ENCODE results near the gene CFAP107. TPM values are rescaled to one million over a fixed set of nuclear protein-coding genes. Genes with fewer than 3 reads are reported as not detected.

Gene CFAP107
- total and polyA plus RNA-seq, 2 donors (not counting 1 experiment from before 2014, with no cell fraction given) = not detected

GRCh38 chr1:12799730-12800129 is 53.7 kb downstream of the CFAP107 start:
- Mint-ChIP-seq H3K9me3 (ENCODE audit: insufficient read depth) (peaks cover 1% of the 10 kb centered on the region), H3K4me1 (no peaks in the 10 kb centered on the region), H3K27ac (no peak overlapping the region), H3K4me3 (no peak overlapping the region), H3K27me3 (peaks cover 1% of the 10 kb centered on the region)
- TF ChIP-seq, protein P1, sequence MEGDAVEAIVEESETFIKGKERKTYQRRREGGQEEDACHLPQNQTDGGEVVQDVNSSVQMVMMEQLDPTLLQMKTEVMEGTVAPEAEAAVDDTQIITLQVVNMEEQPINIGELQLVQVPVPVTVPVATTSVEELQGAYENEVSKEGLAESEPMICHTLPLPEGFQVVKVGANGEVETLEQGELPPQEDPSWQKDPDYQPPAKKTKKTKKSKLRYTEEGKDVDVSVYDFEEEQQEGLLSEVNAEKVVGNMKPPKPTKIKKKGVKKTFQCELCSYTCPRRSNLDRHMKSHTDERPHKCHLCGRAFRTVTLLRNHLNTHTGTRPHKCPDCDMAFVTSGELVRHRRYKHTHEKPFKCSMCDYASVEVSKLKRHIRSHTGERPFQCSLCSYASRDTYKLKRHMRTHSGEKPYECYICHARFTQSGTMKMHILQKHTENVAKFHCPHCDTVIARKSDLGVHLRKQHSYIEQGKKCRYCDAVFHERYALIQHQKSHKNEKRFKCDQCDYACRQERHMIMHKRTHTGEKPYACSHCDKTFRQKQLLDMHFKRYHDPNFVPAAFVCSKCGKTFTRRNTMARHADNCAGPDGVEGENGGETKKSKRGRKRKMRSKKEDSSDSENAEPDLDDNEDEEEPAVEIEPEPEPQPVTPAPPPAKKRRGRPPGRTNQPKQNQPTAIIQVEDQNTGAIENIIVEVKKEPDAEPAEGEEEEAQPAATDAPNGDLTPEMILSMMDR (IDR thresholded peaks at IDR 0.05) = no peak
- TF ChIP-seq EZH2 (IDR thresholded peaks at IDR 0.05; ENCODE audit: borderline replicate concordance, insufficient read depth, low read depth, low read length, poor library complexity, severe bottlenecking) = no peak
- DNase-seq = no peak
- H3K4me1 ChIP-seq (ENCODE audit: control insufficient read depth in 2 of 2, insufficient read depth in 2 of 2, low read length in 2 of 2) = no peaks in the 10 kb centered on the region
- H3K27ac ChIP-seq (ENCODE audit: low read length in 2 of 2) = no peak overlapping the region
- no peaks in the 10 kb centered on the region for H4K20me1 ChIP-seq (ENCODE audit: control insufficient read depth, insufficient read depth, low read length, poor library complexity, severe bottlenecking)
- H3K4me2 ChIP-seq (replicated peaks; ENCODE audit: low read depth, low read length, poor library complexity, severe bottlenecking) = no peak overlapping the region
- no peak overlapping the region for H3K9ac ChIP-seq (ENCODE audit: low read length)
- no peaks in the 10 kb centered on the region for H3K9me3 ChIP-seq (ENCODE audit: control extremely low read depth in 1 of 3, control insufficient read depth in 2 of 3, insufficient read depth in 1 of 3, low read length in 2 of 3)
- ChIA-PET POLR2A (no interaction called here), CTCF (no interaction called here)
- no peaks in the 10 kb centered on the region for H3K79me2 ChIP-seq (ENCODE audit: control insufficient read depth, insufficient read depth, low read length)
- no CpG with 5 or more reads among the region's 2 CpGs for WGBS (ENCODE audit: insufficient coverage)
- H3K4me3 ChIP-seq (ENCODE audit: control extremely low read depth in 1 of 5, extremely low read depth in 1 of 5, insufficient read depth in 1 of 5, low read depth in 2 of 5, low read length in 4 of 5) = no peak overlapping the region
- H3K36me3 ChIP-seq (replicated peaks in 1 of 2; ENCODE audit: control extremely low read depth in 1 of 2, control insufficient read depth in 1 of 2, extremely low read depth in 1 of 2, insufficient read depth in 2 of 2, low read length in 1 of 2) = no peaks in the 10 kb centered on the region
- intact Hi-C loops (cut with micrococcal nuclease) = no loop called here
- ATAC-seq (ENCODE audit: low read depth) = no peak
- no peak overlapping the region for H2AFZ ChIP-seq (ENCODE audit: insufficient read depth, low read depth, low read length, poor library complexity, severe bottlenecking)
- no peaks in the 10 kb centered on the region for H3K27me3 ChIP-seq (replicated peaks in 1 of 4; ENCODE audit: control extremely low read depth in 1 of 4, control insufficient read depth in 3 of 4, insufficient read depth in 4 of 4, low read length in 3 of 4)

DNA sequence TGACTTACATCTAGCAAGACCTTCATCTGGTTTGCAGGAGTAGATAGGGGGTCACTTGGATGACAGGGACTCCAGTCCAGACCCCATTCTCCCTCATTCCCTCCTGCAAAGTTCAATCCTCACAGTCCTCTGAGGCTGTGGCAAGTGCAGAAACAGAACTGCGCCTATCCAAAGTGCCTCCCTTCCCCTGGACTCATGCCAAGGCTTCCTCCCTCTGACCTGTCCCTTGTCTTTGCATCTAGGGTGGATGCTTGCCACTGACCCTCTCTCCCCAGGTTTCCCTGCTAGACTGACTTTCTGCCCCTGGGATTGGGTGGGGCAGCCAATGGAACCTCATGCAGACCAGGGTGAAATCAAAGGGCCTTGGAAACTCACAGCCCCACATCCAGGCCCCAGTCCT is 63.9 kb downstream of the CFAP107 start:
- POLR2A ChIA-PET = no interaction called here
- Histone ChIP-seq H3K27ac (ENCODE audit: low read length in 2 of 2) (no peak overlapping the region), H3K9me3 (ENCODE audit: control extremely low read depth in 1 of 3, control insufficient read depth in 2 of 3, insufficient read depth in 1 of 3, low read length in 2 of 3) (peaks cover 0 to 4% (median 0%) of the 10 kb centered on the region in 3 donors), H3K27me3 (replicated peaks in 1 of 4; ENCODE audit: control extremely low read depth in 1 of 4, control insufficient read depth in 3 of 4, insufficient read depth in 4 of 4, low read length in 3 of 4) (peaks cover 0 to 8% (median 0%) of the 10 kb centered on the region in 4 experiments), H3K4me1 (ENCODE audit: control insufficient read depth in 2 of 2, insufficient read depth in 2 of 2, low read length in 2 of 2) (no peaks in the 10 kb centered on the region), H4K20me1 (ENCODE audit: control insufficient read depth, insufficient read depth, low read length, poor library complexity, severe bottlenecking) (no peaks in the 10 kb centered on the region), H3K4me3 (ENCODE audit: control extremely low read depth in 1 of 5, extremely low read depth in 1 of 5, insufficient read depth in 1 of 5, low read depth in 2 of 5, low read length in 4 of 5) (no peak overlapping the region), H3K9ac (ENCODE audit: low read length) (no peak overlapping the region), H3K4me2 (replicated peaks; ENCODE audit: low read depth, low read length, poor library complexity, severe bottlenecking) (no peak overlapping the region), H3K79me2 (ENCODE audit: control insufficient read depth, insufficient read depth, low read length) (no peaks in the 10 kb centered on the region), H2AFZ (ENCODE audit: insufficient read depth, low read depth, low read length, poor library complexity, severe bottlenecking) (no peak overlapping the region), H3K36me3 (replicated peaks in 1 of 2; ENCODE audit: control extremely low read depth in 1 of 2, control insufficient read depth in 1 of 2, extremely low read depth in 1 of 2, insufficient read depth in 2 of 2, low read length in 1 of 2) (no peaks in the 10 kb centered on the region)
- DNase-seq = no peak
- intact Hi-C loops (cut with micrococcal nuclease) = no loop called here
- no peak for TF ChIP-seq EZH2 (IDR thresholded peaks at IDR 0.05; ENCODE audit: borderline replicate concordance, insufficient read depth, low read depth, low read length, poor library complexity, severe bottlenecking)
- TF ChIP-seq, protein P1 (IDR thresholded peaks at IDR 0.05) = no peak
- CTCF ChIA-PET = no interaction called here
- peaks cover 25% of the 10 kb centered on the region for H3K27me3 Mint-ChIP-seq
- no peak for ATAC-seq (ENCODE audit: low read depth)
- no peak overlapping the region for H3K4me3 Mint-ChIP-seq
- 100% methylated on average over 1 of the region's 1 CpG for WGBS (ENCODE audit: insufficient coverage)
- H3K27ac Mint-ChIP-seq = no peak overlapping the region
- H3K9me3 Mint-ChIP-seq (ENCODE audit: insufficient read depth) = peaks cover 11% of the 10 kb centered on the region
- H3K4me1 Mint-ChIP-seq = no peaks in the 10 kb centered on the region

Measured in B cell (primary cell).